ENCODE data around the gene UBXN7.
"Not testable (repeated sequence)": the region's sequence is repeated elsewhere in the genome, so short reads cannot be mapped to it uniquely, and the experiment has no call there.

UBXN7 gene

DNA sequence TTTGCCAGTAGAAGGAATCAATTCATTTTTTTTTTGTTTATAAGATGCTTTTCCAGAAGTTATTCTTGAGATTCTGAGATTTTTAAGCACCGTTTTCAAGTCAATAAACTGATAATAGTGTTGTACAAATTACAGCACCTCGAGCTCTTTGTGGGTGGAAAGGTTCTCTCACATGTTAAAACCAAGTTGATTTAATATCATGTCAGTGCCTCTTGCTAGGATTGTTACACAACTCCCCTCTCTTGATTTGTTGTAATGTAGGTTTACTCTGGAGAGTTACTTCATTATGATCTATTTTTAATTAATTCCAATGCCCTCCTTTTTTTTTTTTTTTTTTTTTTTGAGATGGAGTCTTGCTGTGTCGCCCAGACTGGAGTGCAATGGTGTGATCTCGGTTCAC lies 25.8 kb upstream of the UBXN7 start:
- Histone ChIP-seq H3K79me1 (ENCODE audit: low read length) (no peaks in the 10 kb centered on the region), H3K27me3 (ENCODE audit: insufficient read depth, low read length) (no peaks in the 10 kb centered on the region), H4K12ac (ENCODE audit: low read depth, low read length) (no peak overlapping the region), H3K18ac (ENCODE audit: low read length) (no peak overlapping the region), H3K9ac (ENCODE audit: low read length) (no peak overlapping the region), H4K91ac (ENCODE audit: low read depth, low read length) (no peak overlapping the region), H2BK120ac (ENCODE audit: insufficient read depth, low read length, poor library complexity) (no peak overlapping the region), H2AFZ (ENCODE audit: insufficient read depth, low read length, poor library complexity) (no peak overlapping the region), H3K23ac (ENCODE audit: low read length) (no peak overlapping the region), H4K8ac (ENCODE audit: low read depth, low read length) (no peak overlapping the region), H2AK5ac (ENCODE audit: low read length) (no peak overlapping the region), H3K36me3 (ENCODE audit: control insufficient read depth in 1 of 2, insufficient read depth in 2 of 2, low read length in 2 of 2) (no peaks in the 10 kb centered on the region), H3K27ac (ENCODE audit: low read depth, low read length) (no peak overlapping the region), H2BK5ac (ENCODE audit: low read depth, low read length, poor library complexity) (no peak overlapping the region), H3K79me2 (ENCODE audit: control insufficient read depth, insufficient read depth, low read length, poor library complexity) (no peaks in the 10 kb centered on the region), H2BK12ac (ENCODE audit: low read length) (no peak overlapping the region), H3K9me3 (ENCODE audit: insufficient read depth, low read depth, low read length) (no peaks in the 10 kb centered on the region), H3K14ac (ENCODE audit: low read length) (no peak overlapping the region), H3K4me2 (ENCODE audit: low read length) (no peak overlapping the region), H3K4me1 (ENCODE audit: control insufficient read depth in 1 of 2, insufficient read depth in 2 of 2, low read length in 2 of 2) (no peaks in the 10 kb centered on the region), H3K4ac (ENCODE audit: low read depth, low read length) (no peak overlapping the region), H3K4me3 (ENCODE audit: low read depth, low read length) (no peak overlapping the region)
- no CpG with 5 or more reads among the region's 4 CpGs for WGBS (ENCODE audit: extremely low coverage, insufficient coverage, insufficient read length)
- DNase-seq: no peak

DNA sequence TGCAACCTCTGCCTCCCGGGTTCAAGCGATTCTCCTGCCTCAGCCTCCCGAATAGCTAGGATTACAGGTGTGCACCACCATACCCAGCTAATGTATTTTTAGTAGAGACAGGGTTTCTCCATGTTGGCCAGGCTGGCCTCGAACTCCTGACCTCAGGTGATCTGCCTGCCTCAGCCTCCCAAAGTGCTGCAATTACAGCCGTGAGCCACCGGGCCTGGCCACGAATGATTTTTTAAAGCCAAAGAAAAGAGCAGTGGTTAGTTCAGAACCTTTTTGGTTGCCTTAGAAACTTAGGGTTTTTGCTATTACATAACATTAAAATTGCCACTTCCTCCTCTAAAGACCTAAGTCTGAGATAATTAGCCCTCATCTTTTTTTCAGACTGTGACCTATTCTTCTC lies 25.2 kb upstream of the UBXN7 start:
- not testable (repeated sequence) for H4K8ac ChIP-seq (ENCODE audit: low read depth, low read length); H3K36me3 ChIP-seq (ENCODE audit: control insufficient read depth in 1 of 2, insufficient read depth in 2 of 2, low read length in 2 of 2); H3K4me2 ChIP-seq (ENCODE audit: low read length)

DNA sequence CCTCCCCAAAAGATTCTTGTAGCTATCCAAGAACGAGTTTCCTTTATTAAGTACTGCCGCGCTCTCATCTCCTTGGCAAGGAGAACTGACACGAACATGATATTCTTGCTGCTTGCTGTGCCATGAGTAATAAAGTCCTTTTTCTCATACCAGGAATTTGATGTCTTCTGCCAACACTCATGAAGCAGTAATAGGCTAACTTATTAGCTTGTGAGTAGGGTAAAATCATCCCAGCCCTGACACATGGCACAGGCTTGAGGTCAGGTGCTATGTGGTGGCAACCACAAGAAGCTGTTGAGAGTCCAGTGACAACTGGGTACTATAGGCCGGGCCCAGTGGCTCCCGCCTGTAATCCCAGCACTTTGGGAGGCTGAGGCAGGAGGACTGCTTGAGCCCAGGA lies 22.7 kb upstream of the UBXN7 start:
- Histone ChIP-seq H4K8ac (ENCODE audit: low read depth, low read length) (no peak overlapping the region), H3K9ac (ENCODE audit: low read length) (no peak overlapping the region), H4K12ac (ENCODE audit: low read depth, low read length) (no peak overlapping the region), H3K9me3 (ENCODE audit: insufficient read depth, low read depth, low read length) (no peaks in the 10 kb centered on the region), H4K91ac (ENCODE audit: low read depth, low read length) (no peak overlapping the region), H2BK12ac (ENCODE audit: low read length) (no peak overlapping the region), H3K4ac (ENCODE audit: low read depth, low read length) (no peak overlapping the region), H3K27me3 (ENCODE audit: insufficient read depth, low read length) (no peaks in the 10 kb centered on the region), H2AFZ (ENCODE audit: insufficient read depth, low read length, poor library complexity) (no peak overlapping the region), H3K36me3 (ENCODE audit: control insufficient read depth in 1 of 2, insufficient read depth in 2 of 2, low read length in 2 of 2) (no peaks in the 10 kb centered on the region), H3K23ac (ENCODE audit: low read length) (no peak overlapping the region), H2AK5ac (ENCODE audit: low read length) (no peak overlapping the region), H3K79me2 (ENCODE audit: control insufficient read depth, insufficient read depth, low read length, poor library complexity) (no peaks in the 10 kb centered on the region), H3K4me1 (ENCODE audit: control insufficient read depth in 1 of 2, insufficient read depth in 2 of 2, low read length in 2 of 2) (no peaks in the 10 kb centered on the region), H3K18ac (ENCODE audit: low read length) (no peak overlapping the region), H3K4me2 (ENCODE audit: low read length) (no peak overlapping the region), H2BK120ac (ENCODE audit: insufficient read depth, low read length, poor library complexity) (no peak overlapping the region), H3K14ac (ENCODE audit: low read length) (no peak overlapping the region), H3K4me3 (ENCODE audit: low read depth, low read length) (no peak overlapping the region), H2BK5ac (ENCODE audit: low read depth, low read length, poor library complexity) (no peak overlapping the region), H3K27ac (ENCODE audit: low read depth, low read length) (no peak overlapping the region), H3K79me1 (ENCODE audit: low read length) (no peaks in the 10 kb centered on the region)
- no peak for DNase-seq
- WGBS (ENCODE audit: extremely low coverage, insufficient coverage, insufficient read length): no CpG with 5 or more reads among the region's 6 CpGs

More for the DNA sequence above, 25.2 kb upstream of the UBXN7 start:
- H2BK120ac ChIP-seq (ENCODE audit: insufficient read depth, low read length, poor library complexity); H3K4me3 ChIP-seq (ENCODE audit: low read depth, low read length); H3K23ac ChIP-seq (ENCODE audit: low read length); H2BK12ac ChIP-seq (ENCODE audit: low read length); H3K79me2 ChIP-seq (ENCODE audit: control insufficient read depth, insufficient read depth, low read length, poor library complexity); DNase-seq; H3K27ac ChIP-seq (ENCODE audit: low read depth, low read length); H3K4ac ChIP-seq (ENCODE audit: low read depth, low read length); H3K9ac ChIP-seq (ENCODE audit: low read length); H3K14ac ChIP-seq (ENCODE audit: low read length); H2AFZ ChIP-seq (ENCODE audit: insufficient read depth, low read length, poor library complexity); H3K9me3 ChIP-seq (ENCODE audit: insufficient read depth, low read depth, low read length); H4K91ac ChIP-seq (ENCODE audit: low read depth, low read length); H3K27me3 ChIP-seq (ENCODE audit: insufficient read depth, low read length); H2AK5ac ChIP-seq (ENCODE audit: low read length); H4K12ac ChIP-seq (ENCODE audit: low read depth, low read length); H3K18ac ChIP-seq (ENCODE audit: low read length); H3K79me1 ChIP-seq (ENCODE audit: low read length); H3K4me1 ChIP-seq (ENCODE audit: control insufficient read depth in 1 of 2, insufficient read depth in 2 of 2, low read length in 2 of 2); H2BK5ac ChIP-seq (ENCODE audit: low read depth, low read length, poor library complexity): not testable (repeated sequence)
- no CpG with 5 or more reads among the region's 7 CpGs for WGBS (ENCODE audit: extremely low coverage, insufficient coverage, insufficient read length)

DNA sequence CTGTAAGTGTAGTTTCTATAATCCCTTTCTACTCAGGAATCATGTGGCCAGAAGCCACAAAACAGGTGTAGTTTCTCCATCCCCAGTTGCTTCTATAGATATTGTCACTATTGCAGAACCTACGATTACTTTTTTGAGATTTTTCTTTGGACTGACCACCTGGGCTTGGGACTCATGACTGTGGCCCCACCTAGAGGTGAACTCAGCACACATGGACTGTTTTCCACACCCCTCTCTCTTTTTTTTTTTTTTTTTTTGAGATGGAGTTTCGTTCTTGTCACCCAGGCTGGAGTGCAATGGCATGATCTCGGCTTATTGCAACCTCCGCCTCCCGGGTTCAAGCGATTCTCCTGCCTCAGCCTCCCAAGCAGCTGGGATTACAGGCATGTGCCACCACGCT lies 13.2 kb upstream of the UBXN7 start:
- H2AFZ ChIP-seq (ENCODE audit: insufficient read depth, low read length, poor library complexity); H2BK5ac ChIP-seq (ENCODE audit: low read depth, low read length, poor library complexity); H2BK12ac ChIP-seq (ENCODE audit: low read length); H3K79me2 ChIP-seq (ENCODE audit: control insufficient read depth, insufficient read depth, low read length, poor library complexity); H3K36me3 ChIP-seq (ENCODE audit: control insufficient read depth in 1 of 2, insufficient read depth in 2 of 2, low read length in 2 of 2); H2BK120ac ChIP-seq (ENCODE audit: insufficient read depth, low read length, poor library complexity); H4K8ac ChIP-seq (ENCODE audit: low read depth, low read length); H3K27me3 ChIP-seq (ENCODE audit: insufficient read depth, low read length); H3K9me3 ChIP-seq (ENCODE audit: insufficient read depth, low read depth, low read length); H3K79me1 ChIP-seq (ENCODE audit: low read length); H3K4me1 ChIP-seq (ENCODE audit: control insufficient read depth in 1 of 2, insufficient read depth in 2 of 2, low read length in 2 of 2); H3K4ac ChIP-seq (ENCODE audit: low read depth, low read length); H3K4me3 ChIP-seq (ENCODE audit: low read depth, low read length); H2AK5ac ChIP-seq (ENCODE audit: low read length); H4K91ac ChIP-seq (ENCODE audit: low read depth, low read length); H3K18ac ChIP-seq (ENCODE audit: low read length); DNase-seq; H3K9ac ChIP-seq (ENCODE audit: low read length); H4K12ac ChIP-seq (ENCODE audit: low read depth, low read length); H3K4me2 ChIP-seq (ENCODE audit: low read length); H3K23ac ChIP-seq (ENCODE audit: low read length); H3K14ac ChIP-seq (ENCODE audit: low read length); H3K27ac ChIP-seq (ENCODE audit: low read depth, low read length): not testable (repeated sequence)
- WGBS (ENCODE audit: extremely low coverage, insufficient coverage, insufficient read length): no CpG with 5 or more reads among the region's 7 CpGs

Measured in trophoblast cell (in vitro differentiated cells and primary cell).